DOHH2 (cell line): ENCODE measurements around the gene GPC5.

Source experiments
- H3F3A ChIP-seq: fragments of 200-600 bp; sonication (generic), shearing (Covaris generic); 2 replicates; pipeline ENCODE4 v1.6.0; 2016; ENCODE audit warnings: antibody characterized with exemption, mild to moderate bottlenecking; ENCODE audit not compliant: control insufficient read depth, insufficient read depth
- H3K27ac ChIP-seq: fragments of 200-600 bp; sonication (generic); 2 replicates; pipeline ENCODE4 v1.5.1; 2014; ENCODE audit warnings: low read depth, mild to moderate bottlenecking, low read length, moderate library complexity
- H3K27me3 ChIP-seq: fragments of 200-600 bp; sonication (generic); 2 replicates; pipeline ENCODE4 v1.6.1; 2014; ENCODE audit warnings: mild to moderate bottlenecking, low read length, mixed read lengths; ENCODE audit not compliant: control insufficient read depth
- H3K36me3 ChIP-seq: fragments of 200-600 bp; sonication (generic); 2 replicates; pipeline ENCODE4 v1.6.1; 2014; ENCODE audit warnings: mild to moderate bottlenecking, low read length, moderate library complexity, mixed read lengths; ENCODE audit not compliant: control insufficient read depth
- H3K4me1 ChIP-seq: fragments of 200-600 bp; sonication (generic); 2 replicates; pipeline ENCODE4 v1.6.1; 2014; ENCODE audit warnings: mild to moderate bottlenecking, low read length, mixed read lengths; ENCODE audit not compliant: control insufficient read depth
- H3K4me2 ChIP-seq: fragments of 200-600 bp; sonication (generic); 2 replicates; pipeline ENCODE4 v1.6.0; 2014; ENCODE audit warnings: mild to moderate bottlenecking, low read length, moderate library complexity
- H3K4me3 ChIP-seq: fragments of 200-600 bp; sonication (generic); 2 replicates; pipeline ENCODE4 v1.5.1; 2014; ENCODE audit warnings: mild to moderate bottlenecking, low read length, mixed read lengths
- H3K79me2 ChIP-seq: fragments of 200-600 bp; sonication (generic); 2 replicates; pipeline ENCODE4 v1.6.1; 2014; ENCODE audit warnings: mild to moderate bottlenecking, low read length, mixed read lengths; ENCODE audit not compliant: control insufficient read depth
- H3K9me2 ChIP-seq: fragments of 200-600 bp; sonication (generic); replicated peaks from 2 replicates; pipeline ENCODE4 v1.6.1; 2014; ENCODE audit warnings: mild to moderate bottlenecking, low read length, mixed read lengths; ENCODE audit not compliant: control insufficient read depth
- H3K9me3 ChIP-seq: fragments of 200-600 bp; sonication (generic); 2 replicates; pipeline ENCODE4 v1.6.1; 2014; ENCODE audit warnings: antibody characterized with exemption, low read length, mixed read lengths; ENCODE audit not compliant: control insufficient read depth, insufficient read depth
- H4K20me1 ChIP-seq: fragments of 200-600 bp; sonication (generic); 2 replicates; pipeline ENCODE4 v1.6.0; 2014; ENCODE audit warnings: low read depth, mild to moderate bottlenecking, antibody characterized with exemption, low read length, moderate library complexity; ENCODE audit not compliant: control insufficient read depth, insufficient read depth
- EZH2phosphoT487 ChIP-seq: fragments of 200-600 bp; sonication (generic); IDR thresholded peaks from 2 replicates; pipeline ENCODE4 v1.6.1; 2017; ENCODE audit warnings: borderline replicate concordance, mild to moderate bottlenecking, antibody characterized with exemption, low read length, moderate library complexity, mixed read lengths
- TF ChIP-seq, protein P1 (sequence below): fragments of 200-600 bp; sonication (generic); IDR thresholded peaks from one replicate; pipeline ENCODE4 v1.5.1; 2014; ENCODE audit warnings: antibody characterized with exemption, mild to moderate bottlenecking, low read depth, low read length; ENCODE audit not compliant: poor library complexity, severe bottlenecking

GPC5 gene

DNA sequence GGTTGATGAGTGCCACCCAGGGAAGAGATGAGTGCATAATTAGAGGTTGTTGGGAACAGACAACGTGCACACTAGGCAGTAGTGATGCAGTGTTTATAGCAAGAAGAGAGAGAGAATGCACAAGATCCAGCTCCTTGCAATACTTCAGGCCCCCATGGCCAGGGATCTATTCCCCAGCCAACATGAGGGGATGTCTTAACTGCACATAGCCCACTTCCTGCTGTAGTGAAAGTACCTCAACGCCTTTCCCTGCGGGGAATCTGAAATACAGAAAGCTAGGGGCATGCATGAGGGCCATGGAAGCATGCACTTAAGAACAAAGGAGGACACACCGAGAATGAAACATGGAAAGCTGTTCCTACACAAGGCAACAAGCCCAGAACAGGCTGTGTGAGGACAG lies 1191.5 kb downstream of the GPC5 start:
- Histone ChIP-seq H3K36me3 (no peaks in the 10 kb centered on the region), H4K20me1 (no peaks in the 10 kb centered on the region), H3K27me3 (no peaks in the 10 kb centered on the region), H3K4me1 (no peaks in the 10 kb centered on the region), H3K4me2 (no peak overlapping the region), H3K79me2 (no peaks in the 10 kb centered on the region), H3F3A (no peaks in the 10 kb centered on the region), H3K9me2 (no peaks in the 10 kb centered on the region), H3K27ac (no peak overlapping the region), H3K9me3 (no peaks in the 10 kb centered on the region), H3K4me3 (no peak overlapping the region)
- no peak for TF ChIP-seq EZH2phosphoT487
- TF ChIP-seq, protein P1, sequence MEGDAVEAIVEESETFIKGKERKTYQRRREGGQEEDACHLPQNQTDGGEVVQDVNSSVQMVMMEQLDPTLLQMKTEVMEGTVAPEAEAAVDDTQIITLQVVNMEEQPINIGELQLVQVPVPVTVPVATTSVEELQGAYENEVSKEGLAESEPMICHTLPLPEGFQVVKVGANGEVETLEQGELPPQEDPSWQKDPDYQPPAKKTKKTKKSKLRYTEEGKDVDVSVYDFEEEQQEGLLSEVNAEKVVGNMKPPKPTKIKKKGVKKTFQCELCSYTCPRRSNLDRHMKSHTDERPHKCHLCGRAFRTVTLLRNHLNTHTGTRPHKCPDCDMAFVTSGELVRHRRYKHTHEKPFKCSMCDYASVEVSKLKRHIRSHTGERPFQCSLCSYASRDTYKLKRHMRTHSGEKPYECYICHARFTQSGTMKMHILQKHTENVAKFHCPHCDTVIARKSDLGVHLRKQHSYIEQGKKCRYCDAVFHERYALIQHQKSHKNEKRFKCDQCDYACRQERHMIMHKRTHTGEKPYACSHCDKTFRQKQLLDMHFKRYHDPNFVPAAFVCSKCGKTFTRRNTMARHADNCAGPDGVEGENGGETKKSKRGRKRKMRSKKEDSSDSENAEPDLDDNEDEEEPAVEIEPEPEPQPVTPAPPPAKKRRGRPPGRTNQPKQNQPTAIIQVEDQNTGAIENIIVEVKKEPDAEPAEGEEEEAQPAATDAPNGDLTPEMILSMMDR, result no peak

DNA sequence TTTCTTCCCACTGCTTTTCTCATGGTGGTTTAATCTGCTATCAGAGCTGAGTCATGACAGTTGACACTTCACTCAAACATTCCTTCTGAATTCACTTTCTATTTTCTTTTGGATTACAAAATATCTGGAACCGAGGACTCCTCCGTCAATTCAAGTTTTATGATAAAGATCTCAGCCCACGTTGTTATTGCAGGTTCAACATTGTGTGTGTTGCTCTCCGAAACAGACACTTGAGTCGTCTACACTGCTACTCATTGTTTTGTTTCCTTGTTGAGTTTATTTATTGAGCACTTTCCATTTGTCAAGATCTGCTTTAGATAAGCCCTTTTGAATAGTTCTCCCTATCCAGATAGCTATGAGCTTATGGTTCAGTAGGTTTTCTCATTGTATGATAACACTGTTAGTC lies 1192.1 kb downstream of the GPC5 start:
- H3K4me3 ChIP-seq, result no peak overlapping the region
- TF ChIP-seq, protein P1, result no peak
- no peak for TF ChIP-seq EZH2phosphoT487
- H3K9me3 ChIP-seq, result no peaks in the 10 kb centered on the region

DNA sequence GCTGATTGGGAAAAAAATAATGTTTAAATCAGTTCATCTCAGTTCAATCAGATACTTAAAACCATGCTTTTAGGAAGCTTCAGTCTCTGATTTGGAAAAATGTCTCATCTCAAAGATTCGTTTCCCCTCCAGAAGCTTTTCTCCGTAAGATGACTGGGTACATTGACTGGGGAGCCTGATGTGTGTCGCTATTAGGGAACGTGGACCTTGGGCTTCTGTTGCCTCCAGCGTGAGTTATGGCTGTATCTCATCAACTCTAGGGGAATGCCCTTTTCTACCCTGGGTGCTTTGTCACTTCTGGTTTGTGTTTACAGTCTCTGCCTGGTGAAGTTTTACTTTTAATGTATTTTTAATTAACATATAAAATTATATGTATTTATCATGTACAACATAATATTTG lies 1192.7 kb downstream of the GPC5 start:
- no peak overlapping the region for H3K4me2 ChIP-seq
- no peak for TF ChIP-seq EZH2phosphoT487
- TF ChIP-seq, protein P1, result no peak
- no peaks in the 10 kb centered on the region for H3K9me3 ChIP-seq
- H3K27ac ChIP-seq, result no peak overlapping the region
- no peaks in the 10 kb centered on the region for H3K79me2 ChIP-seq
- no peaks in the 10 kb centered on the region for H3K9me2 ChIP-seq
- no peaks in the 10 kb centered on the region for H4K20me1 ChIP-seq
- no peaks in the 10 kb centered on the region for H3K36me3 ChIP-seq
- no peak overlapping the region for H3K4me3 ChIP-seq
- no peaks in the 10 kb centered on the region for H3K4me1 ChIP-seq
- no peaks in the 10 kb centered on the region for H3F3A ChIP-seq
- no peaks in the 10 kb centered on the region for H3K27me3 ChIP-seq

More for the DNA sequence above, 1192.1 kb downstream of the GPC5 start:
- H3K27ac ChIP-seq, result no peak overlapping the region
- no peaks in the 10 kb centered on the region for H3K9me2 ChIP-seq
- no peaks in the 10 kb centered on the region for H3F3A ChIP-seq
- no peaks in the 10 kb centered on the region for H4K20me1 ChIP-seq
- no peaks in the 10 kb centered on the region for H3K27me3 ChIP-seq
- no peaks in the 10 kb centered on the region for H3K4me1 ChIP-seq
- H3K36me3 ChIP-seq, result no peaks in the 10 kb centered on the region
- no peaks in the 10 kb centered on the region for H3K79me2 ChIP-seq
- H3K4me2 ChIP-seq, result no peak overlapping the region

DNA sequence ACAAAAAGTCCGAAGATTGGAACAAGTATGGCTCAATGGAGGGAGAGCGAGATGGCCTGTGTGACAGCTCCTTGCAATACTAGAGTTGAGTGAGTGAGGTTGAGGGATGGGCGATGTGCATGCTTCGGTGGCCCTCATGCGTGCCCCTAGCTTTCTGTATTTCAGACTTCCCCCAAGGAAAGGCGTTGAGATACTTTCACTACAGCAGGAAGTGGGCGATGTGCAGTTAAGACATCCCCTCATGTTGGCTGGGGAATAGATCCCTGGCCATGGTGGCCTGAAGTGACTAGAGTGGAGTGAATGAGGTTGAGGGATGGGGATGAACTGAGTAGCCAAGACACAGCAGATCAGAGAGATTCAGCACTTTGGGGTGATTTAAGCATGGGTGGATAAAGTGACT lies 1194.3 kb downstream of the GPC5 start:
- no peaks in the 10 kb centered on the region for H3K9me2 ChIP-seq

More for the DNA sequence above, 1194.3 kb downstream of the GPC5 start:
- no peaks in the 10 kb centered on the region for H3K9me3 ChIP-seq
- H3K4me2 ChIP-seq, result no peak overlapping the region
- no peaks in the 10 kb centered on the region for H3K79me2 ChIP-seq
- no peaks in the 10 kb centered on the region for H3K36me3 ChIP-seq
- no peak overlapping the region for H3K4me3 ChIP-seq
- no peaks in the 10 kb centered on the region for H4K20me1 ChIP-seq
- no peaks in the 10 kb centered on the region for H3K27me3 ChIP-seq
- no peaks in the 10 kb centered on the region for H3F3A ChIP-seq
- no peaks in the 10 kb centered on the region for H3K4me1 ChIP-seq
- no peak for TF ChIP-seq EZH2phosphoT487
- TF ChIP-seq, protein P1, result no peak
- no peak overlapping the region for H3K27ac ChIP-seq
